GM18870 (cell line): ENCODE data around the gene RASA3.

ENCODE experiments used
- ATAC-seq: cut with Tn5 transposase; IDR thresholded peaks from one replicate; pipeline ENCODE4 v1.9.1; 2021; ENCODE audit warnings: moderate library complexity; ENCODE audit not compliant: unreplicated experiment

RASA3 gene

DNA sequence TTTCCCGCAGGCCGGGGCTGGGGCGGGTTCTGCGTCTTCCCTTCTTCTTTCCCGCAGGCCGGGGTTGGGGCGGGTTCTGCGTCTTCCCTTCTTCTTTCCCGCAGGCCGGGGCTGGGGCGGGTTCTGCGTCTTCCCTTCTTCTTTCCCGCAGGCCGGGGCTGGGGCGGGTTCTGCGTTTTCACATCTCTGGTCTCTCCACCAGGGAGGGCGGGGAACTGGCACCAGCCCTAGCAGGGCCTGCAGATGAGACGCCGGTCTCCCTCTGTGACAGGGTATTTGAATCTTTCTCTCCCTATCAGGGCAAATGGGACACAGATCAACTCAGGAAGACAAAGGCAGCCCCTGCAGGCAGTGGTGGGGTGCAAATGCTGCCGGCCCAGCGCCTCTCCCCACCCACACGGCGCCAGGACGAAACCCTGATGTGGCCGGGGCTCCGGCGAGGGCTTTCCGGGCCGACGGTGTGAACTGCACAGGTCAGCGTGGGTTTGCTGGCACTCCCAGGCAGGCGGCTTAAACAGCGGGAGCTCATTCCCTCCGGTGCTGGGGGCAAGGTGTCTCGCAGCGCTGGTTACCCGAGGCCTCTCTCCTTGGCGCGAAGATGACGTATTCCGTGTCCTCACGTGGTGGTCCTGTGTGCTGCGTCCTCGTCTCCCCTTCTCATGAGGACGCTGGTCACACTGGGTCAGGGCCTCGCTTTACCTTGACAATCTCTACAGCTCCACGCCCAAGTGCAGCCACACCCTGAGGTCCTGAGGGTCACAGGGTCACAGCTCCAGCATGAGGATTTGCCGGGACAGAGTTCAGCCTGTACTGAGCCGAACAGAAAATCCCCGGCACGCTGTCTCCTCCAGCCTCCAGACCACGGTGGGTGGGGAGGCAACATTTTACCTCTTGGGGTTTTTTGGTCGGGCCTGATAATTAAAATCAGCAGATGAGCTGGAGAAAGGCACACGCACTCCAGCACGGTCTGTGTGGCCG lies 157.8 kb downstream of the RASA3 start:
- no peak for ATAC-seq

DNA sequence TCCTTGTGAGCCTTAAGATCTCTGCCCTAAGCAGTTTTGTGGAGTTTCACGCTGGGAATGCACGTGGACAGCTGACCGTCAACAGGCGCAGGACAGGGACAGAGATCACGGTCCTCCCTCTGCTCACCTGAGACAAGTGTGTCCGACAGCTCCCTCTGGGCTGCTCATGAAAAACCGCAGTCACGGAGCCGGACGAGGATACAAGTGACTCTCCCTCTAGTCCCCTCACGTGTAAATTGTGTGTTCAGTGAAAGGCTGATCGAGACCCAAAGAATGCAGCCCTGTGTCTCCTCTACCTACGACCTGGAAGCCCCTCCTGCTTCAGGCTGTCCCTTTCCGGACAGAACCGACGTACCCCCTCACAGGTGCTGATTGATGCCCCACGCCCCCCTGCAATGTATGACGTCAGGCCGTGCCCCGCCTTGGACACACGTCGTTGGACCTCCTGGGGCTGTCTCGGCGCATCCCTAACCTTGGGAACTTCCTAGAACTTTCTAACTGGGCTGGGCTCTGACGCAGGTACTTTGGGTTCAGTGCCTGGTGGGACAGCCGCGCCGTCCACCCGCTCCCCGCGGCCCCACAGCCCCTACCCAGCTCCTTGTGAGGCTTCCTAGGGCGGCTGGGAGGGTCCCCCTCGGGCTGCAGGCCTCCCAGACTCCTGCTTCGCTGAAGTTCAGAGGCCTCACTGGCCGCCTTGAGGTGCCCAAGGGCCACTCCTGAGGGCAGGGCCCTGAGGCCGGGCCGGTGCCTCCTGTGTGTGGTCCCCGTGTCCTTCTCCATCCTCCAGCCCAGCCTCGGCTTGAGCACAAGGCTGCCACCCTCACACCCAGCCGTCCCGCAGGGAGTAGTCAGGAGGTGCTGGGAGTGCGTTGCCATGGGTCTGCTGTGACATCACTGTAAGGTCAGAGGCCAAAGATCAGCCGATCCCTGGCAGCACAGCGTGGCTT lies 158.9 kb downstream of the RASA3 start, which contains the start of gene C13orf46:
Gene C13orf46 (minus strand): TSS at position 859 of the 947 bp plus-strand sequence. CDS start 79 bp downstream, at position 780.
- ATAC-seq: no peak

DNA sequence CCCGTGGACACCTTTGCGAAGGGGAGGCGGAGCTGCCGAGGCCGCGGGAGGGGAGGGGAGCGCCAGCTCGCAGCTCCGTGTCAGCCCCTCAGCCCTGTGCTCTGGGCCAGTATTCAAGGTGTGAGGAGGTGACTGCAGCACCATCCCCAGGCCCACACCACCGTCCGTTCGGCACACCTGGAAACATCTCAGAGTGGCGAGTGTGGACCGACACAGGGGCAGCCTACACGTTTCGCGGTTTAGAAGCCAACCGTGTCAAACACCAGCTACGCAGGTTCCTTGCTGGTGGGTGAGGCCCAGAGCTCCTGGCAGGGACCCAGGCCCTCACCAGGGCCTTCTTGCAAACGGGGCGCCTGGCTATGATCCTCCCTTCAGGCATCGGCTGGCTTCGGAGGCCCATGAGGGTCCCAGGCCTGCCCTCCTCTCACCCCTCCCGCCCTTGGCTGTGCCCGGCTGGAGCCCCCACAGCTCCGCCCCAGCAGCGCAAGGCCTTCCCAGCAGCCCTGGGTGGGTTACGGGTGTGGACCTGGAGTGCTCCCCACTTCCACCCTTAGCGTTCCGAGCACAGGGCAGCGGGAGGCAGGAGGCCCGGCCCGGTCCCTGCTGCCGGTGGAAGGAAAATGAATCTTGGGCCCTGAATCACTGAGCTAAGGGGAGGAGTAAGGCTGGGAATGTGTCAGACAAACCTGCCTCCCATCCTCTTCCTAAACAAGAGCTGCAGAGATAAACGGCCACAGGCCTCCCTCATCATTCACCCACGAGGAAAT lies 159.8 kb downstream of the RASA3 start:
- ATAC-seq: no peak

DNA sequence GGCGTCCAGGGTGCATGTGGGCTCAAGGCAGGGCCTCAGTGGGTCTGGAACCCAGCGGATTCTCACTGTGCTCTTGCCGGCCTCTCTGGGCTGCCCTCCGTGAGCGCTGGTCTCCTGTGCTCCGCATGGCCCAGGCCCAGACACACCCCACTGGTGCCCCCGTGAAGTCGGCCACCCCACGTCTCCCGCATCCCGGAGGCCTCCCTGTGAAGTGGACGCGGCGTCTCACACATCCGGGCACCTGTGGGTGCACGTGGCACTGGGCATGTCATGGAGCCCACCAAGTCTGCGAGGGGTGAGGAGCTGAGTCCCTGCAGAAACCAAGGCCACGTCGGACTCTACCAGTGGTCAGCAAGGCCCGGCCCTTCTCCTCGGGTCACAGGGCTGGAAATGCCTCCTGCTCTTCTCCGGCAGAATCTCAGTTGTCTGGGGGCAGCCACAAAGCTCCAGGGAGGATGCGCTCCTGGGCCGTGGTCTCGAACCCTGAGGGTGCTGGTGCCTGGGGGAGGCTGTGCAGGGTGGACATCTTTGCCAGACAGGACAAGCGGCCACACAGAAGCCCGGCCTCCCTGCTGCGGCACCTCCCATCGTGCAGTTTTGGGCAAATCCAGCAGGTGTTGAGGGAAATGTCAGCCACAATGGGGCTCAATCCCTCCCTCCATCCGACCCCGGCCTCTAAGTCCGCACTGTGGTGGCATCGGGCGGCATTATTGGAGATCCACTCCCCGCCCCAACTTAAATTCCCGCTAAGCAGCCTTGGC lies 160.8 kb downstream of the RASA3 start:
- no peak for ATAC-seq

GRCh38 chr13:113970810-113971470 lies 161.5 kb downstream of the RASA3 start:
- no peak for ATAC-seq

GRCh38 chr13:113969973-113970611 lies 162.3 kb downstream of the RASA3 start:
- ATAC-seq: no peak

- ATAC-seq: no peak
Measured at GRCh38 chr13:113969311-113969972, 163.0 kb downstream of the RASA3 start.

- ATAC-seq: no peak
Measured at GRCh38 chr13:113968463-113969310, 163.7 kb downstream of the RASA3 start.

- no peak for ATAC-seq
Measured at GRCh38 chr13:113967729-113968462, 164.5 kb downstream of the RASA3 start.

GRCh38 chr13:113967206-113967720 lies 165.2 kb downstream of the RASA3 start:
- ATAC-seq: no peak

GRCh38 chr13:113965968-113966884 lies 166.2 kb downstream of the RASA3 start:
- no peak for ATAC-seq

DNA sequence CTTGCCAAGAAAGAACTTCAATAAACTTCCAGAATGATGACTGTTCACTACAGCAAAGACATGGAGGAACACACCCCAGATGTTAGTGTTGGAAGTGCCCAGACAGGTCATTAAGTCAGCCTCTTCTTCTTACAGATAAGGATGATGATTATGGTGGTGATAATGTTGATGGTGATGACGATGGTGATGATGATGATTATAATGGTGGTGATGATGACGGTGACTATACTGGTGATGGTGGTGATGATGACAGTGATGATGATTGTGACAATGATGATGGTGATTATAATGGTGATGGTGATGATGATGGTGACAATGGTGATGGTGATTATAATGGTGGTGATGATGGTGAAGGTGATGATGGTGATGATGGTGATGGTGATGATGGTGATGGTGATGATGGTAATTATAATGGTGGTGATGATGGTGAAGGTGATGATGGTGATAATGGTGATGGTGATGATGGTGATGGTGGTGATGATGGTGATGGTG lies 167.0 kb downstream of the RASA3 start:
- ATAC-seq: no peak

DNA sequence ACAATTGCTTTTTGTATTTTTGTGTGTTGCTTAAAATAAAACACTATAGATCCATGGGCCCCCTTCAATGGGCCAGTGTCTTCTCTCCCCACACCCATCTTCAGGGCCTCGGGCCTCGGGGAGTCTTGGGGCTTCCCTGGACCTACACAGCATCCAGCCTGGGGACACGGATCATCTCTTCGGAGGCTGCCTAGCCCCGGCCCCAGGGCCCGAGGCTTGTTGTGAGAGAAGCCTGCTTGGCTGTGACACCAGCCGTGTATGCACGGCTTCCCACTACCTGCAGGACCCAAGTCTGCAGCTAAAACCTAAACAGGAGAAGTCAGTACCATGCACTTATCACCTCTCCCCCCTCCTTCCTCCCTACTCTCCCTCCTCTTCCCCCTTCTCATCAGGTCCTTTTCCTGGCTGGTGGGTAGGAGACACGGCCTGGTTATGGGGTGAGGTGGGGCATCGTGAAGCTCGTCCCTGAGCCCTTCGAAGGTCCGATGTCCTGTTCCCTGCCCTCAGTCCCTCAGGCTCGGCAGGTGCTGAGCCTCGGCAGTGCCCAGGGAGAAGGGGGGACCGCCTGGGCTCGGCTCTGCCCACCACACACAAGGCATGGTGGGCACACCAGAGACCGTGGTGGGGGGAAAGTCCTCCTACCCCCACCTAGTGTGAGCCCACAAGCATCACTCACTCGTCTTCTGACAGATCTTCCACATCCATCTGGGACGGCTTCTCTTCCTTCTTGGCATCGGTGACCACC lies 168.0 kb downstream of the RASA3 start:
- no peak for ATAC-seq

GRCh38 chr13:113963376-113963775 lies 169.0 kb downstream of the RASA3 start:
- no peak for ATAC-seq

DNA sequence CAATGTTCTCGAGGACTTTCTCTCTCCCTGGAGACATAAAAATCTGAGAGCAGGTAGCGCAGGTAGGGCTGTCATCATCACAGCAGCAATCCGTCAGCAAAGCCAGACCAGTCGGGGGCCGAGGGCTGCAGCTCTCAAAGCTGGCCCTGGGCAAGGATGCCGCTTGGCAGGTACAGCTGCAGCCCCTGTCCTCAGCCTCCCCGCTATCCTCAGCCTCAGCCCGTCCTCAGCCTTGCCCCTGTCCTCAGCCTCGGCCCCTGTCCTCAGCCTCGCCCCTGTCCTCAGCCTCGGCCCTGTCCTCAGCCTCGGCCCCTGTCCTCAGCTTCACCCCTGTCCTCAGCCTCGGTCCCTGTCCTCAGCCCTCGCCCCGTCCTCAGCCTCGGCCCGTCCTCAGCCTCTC lies 169.4 kb downstream of the RASA3 start:
- no peak for ATAC-seq
